ENCODE results near the gene PTGS1.
"Not testable (repeated sequence)": the region's sequence is repeated elsewhere in the genome, so short reads cannot be mapped to it uniquely, and the experiment has no call there.

PTGS1 gene

GRCh38 chr9:122398371-122398924 lies 27.6 kb downstream of the PTGS1 start:
- no peak for DNase-seq (ENCODE audit: low read depth in 2 of 2)

- no peak for DNase-seq (ENCODE audit: low read depth in 2 of 2)
These were observed 31.1 kb downstream of the PTGS1 start for GRCh38 chr9:122401896-122402295.

GRCh38 chr9:122402403-122402871 lies 31.6 kb downstream of the PTGS1 start:
- DNase-seq (ENCODE audit: low read depth in 2 of 2) = peak; percentile 80 to 82

GRCh38 chr9:122402874-122403273 lies 32.0 kb downstream of the PTGS1 start:
- peak in 1 of 2 experiments; percentile 9 for DNase-seq (ENCODE audit: low read depth in 2 of 2)

GRCh38 chr9:122403381-122404000 lies 32.7 kb downstream of the PTGS1 start:
- DNase-seq (ENCODE audit: low read depth in 2 of 2) = no peak

- DNase-seq (ENCODE audit: low read depth in 2 of 2) = not testable (repeated sequence)
These were observed 34.7 kb downstream of the PTGS1 start for GRCh38 chr9:122405304-122406069.

GRCh38 chr9:122406070-122406890 lies 35.5 kb downstream of the PTGS1 start:
- no peak for DNase-seq (ENCODE audit: low read depth in 2 of 2)

- DNase-seq (ENCODE audit: low read depth in 2 of 2) = not testable (repeated sequence)
These were observed 43.3 kb downstream of the PTGS1 start for GRCh38 chr9:122414108-122414507.

- DNase-seq (ENCODE audit: low read depth in 2 of 2) = no peak
These were observed 47.2 kb downstream of the PTGS1 start for GRCh38 chr9:122418016-122418415.

- no peak for DNase-seq (ENCODE audit: low read depth in 2 of 2)
These were observed 49.5 kb downstream of the PTGS1 start for GRCh38 chr9:122420315-122420714.

GRCh38 chr9:122425087-122425486 lies 54.3 kb downstream of the PTGS1 start:
- DNase-seq (ENCODE audit: low read depth in 2 of 2) = no peak

GRCh38 chr9:122426723-122427122 lies 55.9 kb downstream of the PTGS1 start:
- DNase-seq (ENCODE audit: low read depth in 2 of 2) = no peak

- DNase-seq (ENCODE audit: low read depth in 2 of 2) = no peak
These were observed 71.7 kb downstream of the PTGS1 start for GRCh38 chr9:122442568-122442967.

GRCh38 chr9:122444041-122444733 lies 73.4 kb downstream of the PTGS1 start:
- peak; percentile 42 to 51 for DNase-seq (ENCODE audit: low read depth in 2 of 2)

All from fibroblast of skin of left biceps (primary cell).